ENCODE measurements around the gene SPPL2B.

GRCh38 chr19:2333807-2334211 is 5.3 kb downstream of the SPPL2B start:
- TF ChIP-seq REST (IDR thresholded peaks at IDR 0.05; ENCODE audit: low read depth): no peak
- TF ChIP-seq NFIC (IDR thresholded peaks at IDR 0.05): no peak
- no peak for TF ChIP-seq FOXM1 (IDR thresholded peaks at IDR 0.05; ENCODE audit: borderline replicate concordance, low read depth)
- no peak for TF ChIP-seq EP300 (IDR thresholded peaks at IDR 0.05; ENCODE audit: borderline replicate concordance)
- TF ChIP-seq TCF12 (IDR thresholded peaks at IDR 0.05; ENCODE audit: low read depth): no peak
- TF ChIP-seq MAX (IDR thresholded peaks at IDR 0.05): no peak
- TF ChIP-seq TAF1 (IDR thresholded peaks at IDR 0.05; ENCODE audit: low read depth): no peak
